C4-2B (cell line): Measurements from ENCODE around the gene RNH1.

Experiments
- ZFX ChIP-seq: fragments of 450-650 bp; IDR thresholded peaks from 2 replicates; pipeline ENCODE4 v1.6.1; 2017
- TF ChIP-seq, protein P1 (sequence below): fragments of 450-650 bp; conservative IDR thresholded peaks from 2 replicates; pipeline ENCODE4 v1.5.1; 2017; ENCODE audit warnings: mild to moderate bottlenecking

DNA sequence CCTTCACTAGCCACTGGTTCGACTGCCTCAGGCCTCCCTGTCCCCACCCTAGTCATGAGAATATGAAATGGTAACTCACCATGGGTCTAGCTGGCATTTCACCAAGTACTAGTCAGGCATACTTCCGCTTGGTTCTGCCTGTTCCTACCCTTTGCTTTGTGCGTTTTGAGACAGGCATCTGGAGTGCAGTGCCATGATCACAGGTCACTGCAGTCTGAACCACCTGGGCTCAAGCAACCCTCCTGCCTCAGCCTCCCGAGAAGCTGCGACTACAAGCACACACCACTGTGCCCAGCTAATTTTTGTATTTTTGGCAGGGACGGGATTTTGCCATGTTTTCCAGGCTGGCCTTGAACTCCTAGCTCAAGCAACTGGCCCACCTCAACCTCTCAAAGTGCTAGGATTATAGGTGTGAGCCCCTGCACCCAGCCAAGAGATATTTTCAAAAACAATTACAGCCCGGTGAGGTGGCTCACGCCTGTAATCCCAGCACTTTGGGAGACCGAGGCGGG is 14.2 kb upstream of the RNH1 start:
- TF ChIP-seq, protein P1, sequence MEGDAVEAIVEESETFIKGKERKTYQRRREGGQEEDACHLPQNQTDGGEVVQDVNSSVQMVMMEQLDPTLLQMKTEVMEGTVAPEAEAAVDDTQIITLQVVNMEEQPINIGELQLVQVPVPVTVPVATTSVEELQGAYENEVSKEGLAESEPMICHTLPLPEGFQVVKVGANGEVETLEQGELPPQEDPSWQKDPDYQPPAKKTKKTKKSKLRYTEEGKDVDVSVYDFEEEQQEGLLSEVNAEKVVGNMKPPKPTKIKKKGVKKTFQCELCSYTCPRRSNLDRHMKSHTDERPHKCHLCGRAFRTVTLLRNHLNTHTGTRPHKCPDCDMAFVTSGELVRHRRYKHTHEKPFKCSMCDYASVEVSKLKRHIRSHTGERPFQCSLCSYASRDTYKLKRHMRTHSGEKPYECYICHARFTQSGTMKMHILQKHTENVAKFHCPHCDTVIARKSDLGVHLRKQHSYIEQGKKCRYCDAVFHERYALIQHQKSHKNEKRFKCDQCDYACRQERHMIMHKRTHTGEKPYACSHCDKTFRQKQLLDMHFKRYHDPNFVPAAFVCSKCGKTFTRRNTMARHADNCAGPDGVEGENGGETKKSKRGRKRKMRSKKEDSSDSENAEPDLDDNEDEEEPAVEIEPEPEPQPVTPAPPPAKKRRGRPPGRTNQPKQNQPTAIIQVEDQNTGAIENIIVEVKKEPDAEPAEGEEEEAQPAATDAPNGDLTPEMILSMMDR = no peak
- no peak for TF ChIP-seq ZFX
